ENCODE data around the gene XRCC1. TPM values are rescaled to one million over a fixed set of nuclear protein-coding genes. Genes with fewer than 3 reads are reported as not detected.

The XRCC1 gene
- total RNA-seq, 1 experiment from 2014 or later = 40.7 TPM

GRCh38 chr19:43611788-43612187 lies 36.5 kb upstream of the XRCC1 start, which contains the start of gene SRRM5:
Gene SRRM5, plus strand, starts transcription at chr19:43612088. Its CDS starts 34 bp downstream, at chr19:43612122.
- no peaks in the 10 kb centered on the region for H3K27me3 ChIP-seq (replicated peaks; ENCODE audit: control insufficient read depth, insufficient read depth, low read length)
- no peak for TF ChIP-seq CTCF (IDR thresholded peaks at IDR 0.05; ENCODE audit: insufficient read depth in 1 of 2, low read depth in 1 of 2, low read length in 1 of 2, severe bottlenecking in 1 of 2, unreplicated experiment in 1 of 2)
- intact Hi-C loops (cut with micrococcal nuclease; ENCODE audit: unreplicated experiment) = no loop called here
- H3K4me3 ChIP-seq (ENCODE audit: low read depth, low read length) = no peak within 1 kb of the TSS
- H3K4me1 Mint-ChIP-seq (ENCODE audit: low read depth, unreplicated experiment) = peaks cover 10% of the 10 kb centered on the region
- no TSS peak for BruUV-seq (replicated peaks)
- CTCF ChIA-PET = no interaction called here
- no peaks in the 10 kb centered on the region for H3K27me3 Mint-ChIP-seq (ENCODE audit: insufficient read depth, unreplicated experiment)
- H3K27ac Mint-ChIP-seq (ENCODE audit: unreplicated experiment) = no peak within 1 kb of the TSS
- H3K9me3 ChIP-seq = no peaks in the 10 kb centered on the region
- no peaks in the 10 kb centered on the region for H3K9me3 Mint-ChIP-seq (ENCODE audit: unreplicated experiment)
- POLR2A ChIA-PET = no interaction called here
- DNase-seq = no peak
- peaks cover 40% of the 10 kb centered on the region for H3K36me3 Mint-ChIP-seq (ENCODE audit: insufficient read depth, unreplicated experiment)
- H3K36me3 ChIP-seq (ENCODE audit: control insufficient read depth, insufficient read depth, low read length) = peaks cover 1% of the 10 kb centered on the region; the same call in 1 of the 2 replicates
- H3K4me3 Mint-ChIP-seq (ENCODE audit: unreplicated experiment) = no peak within 1 kb of the TSS
- H3K4me1 ChIP-seq = no peaks in the 10 kb centered on the region

DNA sequence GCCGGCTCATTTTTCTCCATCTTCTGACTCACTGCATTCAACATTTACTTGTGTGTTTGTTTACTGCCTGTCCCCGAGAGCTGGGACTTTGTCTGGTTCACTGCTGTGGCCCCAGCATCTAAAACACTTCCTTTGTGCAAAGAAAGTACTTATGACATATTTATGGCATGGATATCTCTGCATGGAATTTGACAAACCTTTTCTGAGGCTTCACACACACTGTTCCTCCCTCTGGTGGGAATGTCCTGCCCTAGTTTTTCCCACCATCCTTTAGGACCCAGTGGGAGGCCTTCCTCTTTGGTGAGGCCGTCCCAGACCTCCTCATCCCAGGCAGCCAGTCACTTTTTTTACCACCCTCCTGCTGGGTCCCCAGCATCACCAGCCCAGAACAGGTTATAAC lies 35.2 kb upstream of the XRCC1 start:
- no peaks in the 10 kb centered on the region for H3K9me3 ChIP-seq
- peaks cover 1% of the 10 kb centered on the region; the same call in 1 of the 2 replicates for H3K36me3 ChIP-seq (ENCODE audit: control insufficient read depth, insufficient read depth, low read length)
- TF ChIP-seq CTCF (IDR thresholded peaks at IDR 0.05; ENCODE audit: insufficient read depth in 1 of 2, low read depth in 1 of 2, low read length in 1 of 2, severe bottlenecking in 1 of 2, unreplicated experiment in 1 of 2) = no peak
- DNase-seq = no peak
- no peaks in the 10 kb centered on the region for H3K27me3 Mint-ChIP-seq (ENCODE audit: insufficient read depth, unreplicated experiment)
- no peaks in the 10 kb centered on the region for H3K4me1 ChIP-seq
- H3K9me3 Mint-ChIP-seq (ENCODE audit: unreplicated experiment) = no peaks in the 10 kb centered on the region
- peaks cover 43% of the 10 kb centered on the region for H3K36me3 Mint-ChIP-seq (ENCODE audit: insufficient read depth, unreplicated experiment)
- H3K4me1 Mint-ChIP-seq (ENCODE audit: low read depth, unreplicated experiment) = peaks cover 10% of the 10 kb centered on the region
- no peaks in the 10 kb centered on the region for H3K27me3 ChIP-seq (replicated peaks; ENCODE audit: control insufficient read depth, insufficient read depth, low read length)
- ChIA-PET CTCF (no interaction called here), POLR2A (interaction anchor here (0.6 kb wide), 1 partner anchor 1110 kb away, joined by 4 read pairs; no protein-coding TSS in a partner anchor)
- no peak overlapping the region for H3K27ac Mint-ChIP-seq (ENCODE audit: unreplicated experiment)
- BruUV-seq (replicated peaks) = no TSS peak
- intact Hi-C loops (cut with micrococcal nuclease; ENCODE audit: unreplicated experiment) = no loop called here
- no peak overlapping the region for H3K4me3 ChIP-seq (ENCODE audit: low read depth, low read length)
- H3K4me3 Mint-ChIP-seq (ENCODE audit: unreplicated experiment) = no peak overlapping the region

DNA sequence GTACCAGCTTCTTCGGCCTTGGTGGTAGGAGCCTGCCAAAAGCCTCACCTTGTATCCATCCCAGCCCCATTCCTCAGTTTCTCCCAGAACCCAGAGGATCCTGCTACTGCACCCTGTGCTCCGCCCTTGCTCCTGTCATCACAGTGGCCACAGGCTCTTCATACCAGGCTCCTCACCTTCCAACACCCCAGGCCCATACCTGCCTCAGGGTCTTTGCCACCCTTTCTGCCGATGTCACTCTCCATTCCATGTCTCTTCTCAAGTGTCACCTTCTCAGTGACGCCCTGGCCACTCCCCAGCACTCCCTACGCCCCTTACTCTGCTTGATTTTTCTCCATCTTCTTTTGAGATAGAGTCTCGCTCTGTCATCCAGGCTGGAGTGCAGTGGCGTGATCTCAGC lies 34.5 kb upstream of the XRCC1 start:
- Mint-ChIP-seq H3K4me3 (ENCODE audit: unreplicated experiment) (no peak overlapping the region), H3K9me3 (ENCODE audit: unreplicated experiment) (no peaks in the 10 kb centered on the region), H3K36me3 (ENCODE audit: insufficient read depth, unreplicated experiment) (peaks cover 43% of the 10 kb centered on the region), H3K4me1 (ENCODE audit: low read depth, unreplicated experiment) (peaks cover 10% of the 10 kb centered on the region), H3K27ac (ENCODE audit: unreplicated experiment) (no peak overlapping the region), H3K27me3 (ENCODE audit: insufficient read depth, unreplicated experiment) (no peaks in the 10 kb centered on the region)
- no peak for TF ChIP-seq CTCF (IDR thresholded peaks at IDR 0.05; ENCODE audit: insufficient read depth in 1 of 2, low read depth in 1 of 2, low read length in 1 of 2, severe bottlenecking in 1 of 2, unreplicated experiment in 1 of 2)
- DNase-seq = no peak
- H3K36me3 ChIP-seq (ENCODE audit: control insufficient read depth, insufficient read depth, low read length) = peaks cover 1% of the 10 kb centered on the region; the same call in 1 of the 2 replicates
- no peak overlapping the region for H3K4me3 ChIP-seq (ENCODE audit: low read depth, low read length)
- CTCF ChIA-PET = no interaction called here
- no peaks in the 10 kb centered on the region for H3K4me1 ChIP-seq
- no peaks in the 10 kb centered on the region for H3K9me3 ChIP-seq
- POLR2A ChIA-PET = no interaction called here
- intact Hi-C loops (cut with micrococcal nuclease; ENCODE audit: unreplicated experiment) = no loop called here
- H3K27me3 ChIP-seq (replicated peaks; ENCODE audit: control insufficient read depth, insufficient read depth, low read length) = no peaks in the 10 kb centered on the region
- no TSS peak for BruUV-seq (replicated peaks)
